ENCODE measurements around the gene LMO7. TPM values are rescaled to one million over a fixed set of nuclear protein-coding genes. Genes with fewer than 3 reads are reported as not detected.

LMO7 gene
- total RNA-seq, 1 experiment from 2014 or later: 105 TPM

DNA sequence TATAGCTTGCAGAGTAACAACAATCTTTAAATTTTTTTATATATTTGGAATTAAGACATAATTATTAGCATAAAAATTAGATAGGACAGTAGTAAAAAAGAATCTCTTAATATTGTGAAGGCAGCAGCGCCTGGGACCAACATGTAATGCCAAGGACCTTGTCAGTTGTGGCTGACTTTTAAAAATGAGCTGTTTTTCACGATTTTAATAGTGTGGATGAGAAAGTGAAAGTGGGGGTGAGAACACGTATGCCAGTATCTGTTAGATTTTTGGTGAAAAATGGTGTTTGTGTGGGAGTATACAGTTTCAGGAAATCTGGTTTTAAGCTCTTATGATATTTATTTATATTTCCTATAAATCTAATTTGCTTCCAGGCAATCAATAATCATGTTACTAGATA lies 125.2 kb downstream of the LMO7 start:
- peaks cover 8% of the 10 kb centered on the region for H3K4me1 Mint-ChIP-seq (ENCODE audit: low read depth, unreplicated experiment)
- DNase-seq: no peak
- H3K9me3 Mint-ChIP-seq (ENCODE audit: low read depth, unreplicated experiment): no peaks in the 10 kb centered on the region
- H3K4me3 Mint-ChIP-seq (ENCODE audit: low read depth, unreplicated experiment): peak overlapping the region; percentile 72
- peaks cover 41% of the 10 kb centered on the region for H3K36me3 Mint-ChIP-seq (ENCODE audit: insufficient read depth, unreplicated experiment)
- intact Hi-C loops (cut with micrococcal nuclease; ENCODE audit: unreplicated experiment): loop anchor here (2.0 to 10.0 kb wide), 4 partner anchors 36 to 73 kb away; no protein-coding TSS in a partner anchor
- TF ChIP-seq, protein P1, sequence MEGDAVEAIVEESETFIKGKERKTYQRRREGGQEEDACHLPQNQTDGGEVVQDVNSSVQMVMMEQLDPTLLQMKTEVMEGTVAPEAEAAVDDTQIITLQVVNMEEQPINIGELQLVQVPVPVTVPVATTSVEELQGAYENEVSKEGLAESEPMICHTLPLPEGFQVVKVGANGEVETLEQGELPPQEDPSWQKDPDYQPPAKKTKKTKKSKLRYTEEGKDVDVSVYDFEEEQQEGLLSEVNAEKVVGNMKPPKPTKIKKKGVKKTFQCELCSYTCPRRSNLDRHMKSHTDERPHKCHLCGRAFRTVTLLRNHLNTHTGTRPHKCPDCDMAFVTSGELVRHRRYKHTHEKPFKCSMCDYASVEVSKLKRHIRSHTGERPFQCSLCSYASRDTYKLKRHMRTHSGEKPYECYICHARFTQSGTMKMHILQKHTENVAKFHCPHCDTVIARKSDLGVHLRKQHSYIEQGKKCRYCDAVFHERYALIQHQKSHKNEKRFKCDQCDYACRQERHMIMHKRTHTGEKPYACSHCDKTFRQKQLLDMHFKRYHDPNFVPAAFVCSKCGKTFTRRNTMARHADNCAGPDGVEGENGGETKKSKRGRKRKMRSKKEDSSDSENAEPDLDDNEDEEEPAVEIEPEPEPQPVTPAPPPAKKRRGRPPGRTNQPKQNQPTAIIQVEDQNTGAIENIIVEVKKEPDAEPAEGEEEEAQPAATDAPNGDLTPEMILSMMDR (IDR thresholded peaks at IDR 0.05; ENCODE audit: unreplicated experiment): no peak
- no peaks in the 10 kb centered on the region for H3K27me3 Mint-ChIP-seq (ENCODE audit: unreplicated experiment)
- no TSS peak for BruUV-seq (replicated peaks)
- CTCF ChIA-PET: interaction anchor here (2.3 kb wide), 1 partner anchor 66 kb away, joined by 10 read pairs; no protein-coding TSS in a partner anchor
- H3K27ac Mint-ChIP-seq (ENCODE audit: unreplicated experiment): peak overlapping the region; percentile 94

- peaks cover 8% of the 10 kb centered on the region for H3K4me1 Mint-ChIP-seq (ENCODE audit: low read depth, unreplicated experiment)
- intact Hi-C loops (cut with micrococcal nuclease; ENCODE audit: unreplicated experiment): loop anchor here (5.0 to 10.0 kb wide), 2 partner anchors 35 to 72 kb away; no protein-coding TSS in a partner anchor
- BruUV-seq (replicated peaks): TSS peak; percentile 79
- H3K27me3 Mint-ChIP-seq (ENCODE audit: unreplicated experiment): no peaks in the 10 kb centered on the region
- CTCF ChIA-PET: interaction anchor here (1.1 kb wide), 1 partner anchor 75 kb away, joined by 4 read pairs; no protein-coding TSS in a partner anchor
- H3K9me3 Mint-ChIP-seq (ENCODE audit: low read depth, unreplicated experiment): no peaks in the 10 kb centered on the region
- TF ChIP-seq, protein P1 (IDR thresholded peaks at IDR 0.05; ENCODE audit: unreplicated experiment): no peak
- DNase-seq: no peak
- peak overlapping the region; percentile 58 for H3K4me3 Mint-ChIP-seq (ENCODE audit: low read depth, unreplicated experiment)
- H3K36me3 Mint-ChIP-seq (ENCODE audit: insufficient read depth, unreplicated experiment): peaks cover 41% of the 10 kb centered on the region
- H3K27ac Mint-ChIP-seq (ENCODE audit: unreplicated experiment): no peak overlapping the region
Measured at GRCh38 chr13:75762076-75762937, 126.2 kb downstream of the LMO7 start.

GRCh38 chr13:75762955-75763354 lies 126.8 kb downstream of the LMO7 start:
- no peaks in the 10 kb centered on the region for H3K9me3 Mint-ChIP-seq (ENCODE audit: low read depth, unreplicated experiment)
- H3K4me1 Mint-ChIP-seq (ENCODE audit: low read depth, unreplicated experiment): peaks cover 8% of the 10 kb centered on the region
- H3K36me3 Mint-ChIP-seq (ENCODE audit: insufficient read depth, unreplicated experiment): peaks cover 41% of the 10 kb centered on the region
- CTCF ChIA-PET: interaction anchor here (1.1 kb wide), 1 partner anchor 75 kb away, joined by 4 read pairs; no protein-coding TSS in a partner anchor
- H3K27ac Mint-ChIP-seq (ENCODE audit: unreplicated experiment): no peak overlapping the region
- TF ChIP-seq, protein P1 (IDR thresholded peaks at IDR 0.05; ENCODE audit: unreplicated experiment): no peak
- intact Hi-C loops (cut with micrococcal nuclease; ENCODE audit: unreplicated experiment): loop anchor here (5.0 to 10.0 kb wide), 2 partner anchors 34 to 72 kb away; no protein-coding TSS in a partner anchor
- peak overlapping the region; percentile 58 for H3K4me3 Mint-ChIP-seq (ENCODE audit: low read depth, unreplicated experiment)
- H3K27me3 Mint-ChIP-seq (ENCODE audit: unreplicated experiment): no peaks in the 10 kb centered on the region
- no TSS peak for BruUV-seq (replicated peaks)
- no peak for DNase-seq

GRCh38 chr13:75763512-75763911 lies 127.4 kb downstream of the LMO7 start:
- Mint-ChIP-seq H3K36me3 (ENCODE audit: insufficient read depth, unreplicated experiment) (peaks cover 41% of the 10 kb centered on the region), H3K27me3 (ENCODE audit: unreplicated experiment) (no peaks in the 10 kb centered on the region), H3K4me1 (ENCODE audit: low read depth, unreplicated experiment) (peaks cover 8% of the 10 kb centered on the region), H3K27ac (ENCODE audit: unreplicated experiment) (no peak overlapping the region), H3K4me3 (ENCODE audit: low read depth, unreplicated experiment) (peak overlapping the region; percentile 58), H3K9me3 (ENCODE audit: low read depth, unreplicated experiment) (no peaks in the 10 kb centered on the region)
- TF ChIP-seq, protein P1 (IDR thresholded peaks at IDR 0.05; ENCODE audit: unreplicated experiment): no peak
- intact Hi-C loops (cut with micrococcal nuclease; ENCODE audit: unreplicated experiment): loop anchor here (5.0 to 10.0 kb wide), 2 partner anchors 34 to 71 kb away; no protein-coding TSS in a partner anchor
- DNase-seq: no peak
- CTCF ChIA-PET: no interaction called here
- no TSS peak for BruUV-seq (replicated peaks)
